IPS-18c (cell line): ENCODE measurements around the gene HDAC8.
"Not testable (repeated sequence)": the region's sequence is repeated elsewhere in the genome, so short reads cannot be mapped to it uniquely, and the experiment has no call there.

Source experiments
- H3K4me3 ChIP-seq: 2 replicates; pipeline ENCODE4 v1.7.0; 2013; ENCODE audit warnings: low read depth, mild to moderate bottlenecking, low read length, moderate library complexity; ENCODE audit not compliant: insufficient read depth
- H3K9me3 ChIP-seq: one replicate; pipeline ENCODE4 v1.6.1; 2013; ENCODE audit warnings: mild to moderate bottlenecking, low read length, moderate library complexity; ENCODE audit not compliant: control insufficient read depth, insufficient read depth

The HDAC8 gene

GRCh38 chrX:72572248-72573157 lies at the start of gene HDAC8:
TSS of gene HDAC8 (minus strand) at chrX:72572843. CDS start at chrX:72572761, 82 bp downstream.
- H3K9me3 ChIP-seq = peaks cover 2% of the 10 kb centered on the region
- H3K4me3 ChIP-seq = peak within 1 kb of the TSS; percentile 80

- H3K9me3 ChIP-seq = no peaks in the 10 kb centered on the region
Measured at GRCh38 chrX:72621625-72622485, 49.2 kb upstream of the HDAC8 start.

GRCh38 chrX:72621163-72621562 lies 48.5 kb upstream of the HDAC8 start:
- no peaks in the 10 kb centered on the region for H3K9me3 ChIP-seq
- no peak overlapping the region for H3K4me3 ChIP-seq

More at GRCh38 chrX:72621625-72622485, 49.2 kb upstream of the HDAC8 start:
- H3K4me3 ChIP-seq = no peak overlapping the region

GRCh38 chrX:72620550-72621145 lies 48.0 kb upstream of the HDAC8 start:
- no peak overlapping the region for H3K4me3 ChIP-seq
- H3K9me3 ChIP-seq = no peaks in the 10 kb centered on the region

- H3K4me3 ChIP-seq = no peak overlapping the region
- H3K9me3 ChIP-seq = no peaks in the 10 kb centered on the region
Measured at GRCh38 chrX:72609313-72609712, 36.7 kb upstream of the HDAC8 start.

- Histone ChIP-seq H3K4me3 (no peak overlapping the region), H3K9me3 (no peaks in the 10 kb centered on the region)
Measured at GRCh38 chrX:72604705-72605104, 32.1 kb upstream of the HDAC8 start.

GRCh38 chrX:72604112-72604511 lies 31.5 kb upstream of the HDAC8 start:
- H3K4me3 ChIP-seq = no peak overlapping the region

GRCh38 chrX:72591038-72591437 lies 18.4 kb upstream of the HDAC8 start:
- H3K4me3 ChIP-seq, H3K9me3 ChIP-seq: not testable (repeated sequence)

More at GRCh38 chrX:72604112-72604511, 31.5 kb upstream of the HDAC8 start:
- H3K9me3 ChIP-seq = no peaks in the 10 kb centered on the region

GRCh38 chrX:72584163-72584562 lies 11.5 kb upstream of the HDAC8 start:
- no peak overlapping the region for H3K4me3 ChIP-seq
- H3K9me3 ChIP-seq = peaks cover 4% of the 10 kb centered on the region

GRCh38 chrX:72576141-72576894 lies 3.7 kb upstream of the HDAC8 start:
- no peak overlapping the region for H3K4me3 ChIP-seq
- H3K9me3 ChIP-seq = peaks cover 2% of the 10 kb centered on the region

GRCh38 chrX:72573158-72573511 lies 492 bp upstream of the HDAC8 start:
- peak overlapping the region; percentile 80 for H3K4me3 ChIP-seq
- peaks cover 2% of the 10 kb centered on the region for H3K9me3 ChIP-seq

GRCh38 chrX:72569786-72570185 lies 2.9 kb downstream of the HDAC8 start:
- Histone ChIP-seq H3K9me3 (no peaks in the 10 kb centered on the region), H3K4me3 (no peak overlapping the region)

GRCh38 chrX:72568406-72569092 lies 4.1 kb downstream of the HDAC8 start:
- Histone ChIP-seq H3K9me3 (no peaks in the 10 kb centered on the region), H3K4me3 (no peak overlapping the region)

GRCh38 chrX:72566448-72566847 lies 6.2 kb downstream of the HDAC8 start:
- Histone ChIP-seq H3K4me3 (no peak overlapping the region), H3K9me3 (no peaks in the 10 kb centered on the region)

GRCh38 chrX:72559655-72560054 lies 13.0 kb downstream of the HDAC8 start:
- not testable (repeated sequence) for H3K4me3 ChIP-seq

GRCh38 chrX:72554448-72555140 lies 18.0 kb downstream of the HDAC8 start:
- H3K4me3 ChIP-seq = peak overlapping the region; percentile 31
- H3K9me3 ChIP-seq = no peaks in the 10 kb centered on the region

More at GRCh38 chrX:72559655-72560054, 13.0 kb downstream of the HDAC8 start:
- not testable (repeated sequence) for H3K9me3 ChIP-seq
